Urinary bladder (tissue), 4 donors: ENCODE measurements around the gene FAN1. TPM values are rescaled to one million over a fixed set of nuclear protein-coding genes. Genes with fewer than 3 reads are reported as not detected.
A peak's percentile ranks its signal among the peaks of the same experiment; 100 is the strongest.
"Not testable (repeated sequence)": the region's sequence is repeated elsewhere in the genome, so short reads cannot be mapped to it uniquely, and the experiment has no call there.

Experiments used
- DNase-seq: peaks from one replicate; pipeline ENCODE4 v3.0.0-alpha.2; 2015; ENCODE audit errors: extremely low spot score
- H3K27ac ChIP-seq: one replicate; pipeline ENCODE4 v1.5.1; 2013; ENCODE audit warnings: low read depth, mild to moderate bottlenecking, moderate library complexity
- H3K36me3 ChIP-seq: one replicate; pipeline ENCODE4 v1.6.1; 2013; ENCODE audit warnings: mild to moderate bottlenecking, moderate library complexity; ENCODE audit not compliant: insufficient read depth
- H3K4me1 ChIP-seq: one replicate; pipeline ENCODE4 v1.6.1; 2013; ENCODE audit warnings: mild to moderate bottlenecking, moderate library complexity; ENCODE audit not compliant: insufficient read depth
- H3K4me3 ChIP-seq: one replicate; pipeline ENCODE4 v1.5.1; 2013; ENCODE audit warnings: low read depth, low read length
- WGBS: extraction: QIAGEN DNeasy Blood & Tissue Kit; methylation state at CpG from one replicate; pipeline ENCODE4 v1.1.7; 2013; 5-methylcytosine and 5-hydroxymethylcytosine counted together
- polyA plus RNA-seq: library from polyadenylated mRNA; stranded (reverse); fragments of 200-250 nt; gene quantifications from one replicate; pipeline ENCODE4 v1.2.3, GENCODE V29; 2013
- total RNA-seq: library from RNA; depleted of rRNA; stranded (reverse); fragments of >200 nt; gene quantifications from one replicate; pipeline ENCODE4 v1.2.3, GENCODE V29; 2014
- donor health status: healthy with polysubstance abuse.
- donor health status: healthy.

Gene FAN1
- total RNA-seq (34.3 TPM), polyA plus RNA-seq (14.9 TPM)

DNA sequence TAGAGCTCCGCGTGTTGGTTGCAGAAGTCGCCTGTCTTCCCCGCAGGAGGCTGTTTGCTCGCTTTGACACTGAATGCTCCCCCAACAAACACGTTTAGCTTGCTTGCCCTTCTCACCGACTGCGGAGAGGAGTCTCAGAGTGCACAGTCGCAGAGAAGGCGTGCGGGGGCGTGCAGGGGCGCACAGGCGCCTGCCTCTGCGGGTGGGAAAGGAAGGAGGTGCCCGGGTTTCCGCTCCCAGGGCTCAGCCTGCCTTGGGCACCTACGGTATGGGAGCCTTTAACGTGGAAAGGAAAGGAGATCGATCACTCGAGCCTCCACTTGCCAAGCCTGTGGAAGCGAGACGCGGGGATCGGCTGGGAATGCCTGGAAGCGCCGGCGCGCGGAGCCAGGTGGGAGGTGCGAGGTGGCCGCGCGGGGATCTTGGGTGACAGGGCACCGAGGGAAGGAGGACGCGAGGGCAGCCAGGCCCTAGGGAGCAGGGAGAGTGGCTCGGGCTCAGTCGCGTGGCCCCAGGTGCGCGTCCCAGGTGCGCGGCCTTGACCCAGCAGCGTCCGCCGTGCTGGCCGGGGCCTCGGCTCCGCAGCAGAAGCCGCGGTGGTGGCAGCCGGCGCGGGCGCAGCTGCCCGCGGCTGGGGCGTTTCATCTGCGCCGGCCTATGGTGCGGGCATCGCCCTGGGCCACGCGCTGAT lies at the start of gene FAN1:
Gene FAN1 (plus strand): TSS at position 419 of the 691 bp plus-strand sequence. CDS start 749 bp downstream, outside the sequence.
- H3K36me3 ChIP-seq: no peaks in the 10 kb centered on the region
- under 1% methylated on average over 65 of the region's 65 CpGs for WGBS
- peak within 1 kb of the TSS; percentile 33 for H3K27ac ChIP-seq
- peak; percentile 77 for DNase-seq
- H3K4me1 ChIP-seq: no peaks in the 10 kb centered on the region
- H3K4me3 ChIP-seq: peak within 1 kb of the TSS; percentile 79

GRCh38 chr15:30859091-30859874 lies 44.4 kb upstream of the FAN1 start:
- Histone ChIP-seq H3K27ac (no peak overlapping the region), H3K36me3 (no peaks in the 10 kb centered on the region), H3K4me3 (no peak overlapping the region), H3K4me1 (no peaks in the 10 kb centered on the region)
- DNase-seq: no peak
- WGBS: 8% methylated on average over 7 of the region's 7 CpGs

DNA sequence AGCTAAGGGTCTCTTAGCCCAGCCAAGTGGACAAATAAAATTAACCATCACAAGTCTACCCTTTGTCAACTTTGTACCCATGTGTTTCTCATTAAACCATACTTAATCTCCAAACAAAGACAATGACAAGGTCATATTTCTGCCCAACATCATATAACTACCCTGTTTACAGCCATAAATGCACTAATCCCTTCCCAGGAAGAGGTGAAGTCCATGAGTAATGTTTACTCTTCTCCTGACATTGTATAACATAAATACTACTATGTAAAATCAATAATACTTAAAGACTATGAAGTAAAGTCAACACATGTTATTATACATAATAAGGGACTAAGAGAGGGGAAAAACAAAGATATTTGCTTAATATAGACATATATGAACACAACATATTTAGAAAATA lies 38.5 kb upstream of the FAN1 start:
- H3K4me1 ChIP-seq: no peaks in the 10 kb centered on the region
- DNase-seq: no peak
- no peaks in the 10 kb centered on the region for H3K36me3 ChIP-seq
- H3K27ac ChIP-seq: no peak overlapping the region
- H3K4me3 ChIP-seq: no peak overlapping the region

DNA sequence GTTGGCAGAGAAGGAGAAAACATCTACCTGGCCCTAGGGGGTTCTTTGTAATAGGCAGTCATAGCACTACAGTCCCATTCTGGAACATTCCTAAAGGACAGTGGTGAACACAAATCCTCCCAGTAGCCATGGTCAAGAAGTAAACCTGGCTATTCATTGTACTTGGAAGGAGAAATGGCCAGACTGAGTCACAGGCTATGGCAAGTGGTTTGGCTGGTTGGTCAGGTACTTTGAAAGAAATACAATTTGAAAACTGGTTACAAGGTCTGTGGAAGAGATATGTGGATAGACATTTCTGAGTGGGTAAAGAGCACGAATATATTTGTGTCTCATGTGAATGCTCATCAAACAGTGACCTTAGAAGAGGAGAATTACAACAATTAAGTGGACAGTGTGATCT lies 33.0 kb upstream of the FAN1 start:
- H3K4me1 ChIP-seq: no peaks in the 10 kb centered on the region
- no peak overlapping the region for H3K27ac ChIP-seq
- no peak for DNase-seq
- H3K36me3 ChIP-seq: no peaks in the 10 kb centered on the region
- WGBS: 62% methylated on average over 1 of the region's 1 CpG
- no peak overlapping the region for H3K4me3 ChIP-seq

- Histone ChIP-seq H3K36me3 (no peaks in the 10 kb centered on the region), H3K27ac (no peak overlapping the region), H3K4me1 (no peaks in the 10 kb centered on the region), H3K4me3 (no peak overlapping the region)
- 57% methylated on average over 1 of the region's 1 CpG for WGBS
- no peak for DNase-seq
These were observed 31.4 kb upstream of the FAN1 start for GRCh38 chr15:30872341-30872748.

GRCh38 chr15:30877070-30877469 lies 26.6 kb upstream of the FAN1 start:
- Histone ChIP-seq H3K36me3 (no peaks in the 10 kb centered on the region), H3K4me3 (no peak overlapping the region), H3K4me1 (no peaks in the 10 kb centered on the region), H3K27ac (no peak overlapping the region)
- no peak for DNase-seq

DNA sequence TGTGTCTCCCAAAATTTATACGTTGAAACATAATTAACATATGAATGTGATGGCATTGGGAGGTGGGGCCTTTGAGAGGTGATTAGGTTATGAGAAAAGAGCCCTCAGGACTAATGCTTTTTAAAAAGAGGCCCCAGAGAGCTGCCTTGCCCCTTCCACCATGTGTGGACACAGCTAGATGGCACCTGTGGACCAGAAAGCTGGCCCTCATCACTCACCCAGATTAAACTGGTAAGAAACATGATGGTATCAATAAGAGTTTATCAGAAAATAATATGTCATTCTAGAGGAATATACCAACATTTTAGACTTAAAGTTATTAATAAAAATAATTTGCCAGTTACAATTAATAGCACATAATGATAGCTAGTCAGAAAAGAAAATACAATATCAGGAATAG lies 25.2 kb upstream of the FAN1 start:
- DNase-seq: no peak
- H3K36me3 ChIP-seq: no peaks in the 10 kb centered on the region
- WGBS: 49% methylated on average over 1 of the region's 1 CpG

DNA sequence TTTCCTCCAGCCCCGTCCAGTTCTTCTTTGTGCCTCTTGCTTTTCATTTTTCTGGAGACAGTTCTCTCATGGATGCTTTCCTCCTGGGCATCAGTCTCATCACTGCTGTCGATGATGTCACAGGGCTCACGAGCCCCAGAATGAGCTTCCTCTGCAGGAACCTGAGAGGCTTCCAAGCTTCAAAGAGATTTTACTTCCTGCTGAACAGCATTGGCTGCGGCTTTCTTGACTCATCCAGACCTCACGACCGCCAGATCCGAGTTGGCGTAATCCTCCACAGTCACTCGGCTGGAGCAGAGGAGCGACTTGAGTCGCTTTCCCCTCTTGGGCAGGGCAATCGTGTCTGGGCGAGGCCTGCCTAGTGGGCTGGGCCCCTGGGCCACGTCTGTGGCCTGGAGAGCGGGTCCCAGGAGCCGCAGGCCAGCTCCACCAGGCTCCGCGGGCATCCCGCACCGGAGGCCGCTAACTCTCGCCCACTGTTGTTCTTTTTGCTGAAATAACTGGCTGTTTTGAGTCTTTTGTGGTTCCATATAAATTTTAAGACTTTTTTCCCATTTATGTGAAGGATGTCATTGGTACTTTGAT lies 20.8 kb upstream of the FAN1 start:
- no peak for DNase-seq
- WGBS: 85% methylated on average over 22 of the region's 22 CpGs
- Histone ChIP-seq H3K4me3 (no peak overlapping the region), H3K27ac (no peak overlapping the region), H3K4me1 (no peaks in the 10 kb centered on the region), H3K36me3 (no peaks in the 10 kb centered on the region)

More for the DNA sequence above, 25.2 kb upstream of the FAN1 start:
- Histone ChIP-seq H3K4me3 (no peak overlapping the region), H3K4me1 (no peaks in the 10 kb centered on the region), H3K27ac (no peak overlapping the region)

- WGBS: 92% methylated on average over 17 of the region's 17 CpGs
- H3K4me3 ChIP-seq, DNase-seq, H3K4me1 ChIP-seq, H3K27ac ChIP-seq, H3K36me3 ChIP-seq: not testable (repeated sequence)
These were observed 20.0 kb upstream of the FAN1 start for GRCh38 chr15:30883666-30884065.

GRCh38 chr15:30885814-30886213 lies 17.9 kb upstream of the FAN1 start:
- Histone ChIP-seq H3K4me3 (no peak overlapping the region), H3K36me3 (no peaks in the 10 kb centered on the region), H3K27ac (no peak overlapping the region), H3K4me1 (no peaks in the 10 kb centered on the region)
- 84% methylated on average over 1 of the region's 1 CpG for WGBS
- no peak for DNase-seq

GRCh38 chr15:30889196-30889595 lies 14.5 kb upstream of the FAN1 start:
- Histone ChIP-seq H3K4me1 (no peaks in the 10 kb centered on the region), H3K36me3 (no peaks in the 10 kb centered on the region), H3K4me3 (no peak overlapping the region), H3K27ac (no peak overlapping the region)
- whole genome bisulfite sequencing: 70% methylated on average over 4 of the region's 4 CpGs
- DNase-seq: no peak

DNA sequence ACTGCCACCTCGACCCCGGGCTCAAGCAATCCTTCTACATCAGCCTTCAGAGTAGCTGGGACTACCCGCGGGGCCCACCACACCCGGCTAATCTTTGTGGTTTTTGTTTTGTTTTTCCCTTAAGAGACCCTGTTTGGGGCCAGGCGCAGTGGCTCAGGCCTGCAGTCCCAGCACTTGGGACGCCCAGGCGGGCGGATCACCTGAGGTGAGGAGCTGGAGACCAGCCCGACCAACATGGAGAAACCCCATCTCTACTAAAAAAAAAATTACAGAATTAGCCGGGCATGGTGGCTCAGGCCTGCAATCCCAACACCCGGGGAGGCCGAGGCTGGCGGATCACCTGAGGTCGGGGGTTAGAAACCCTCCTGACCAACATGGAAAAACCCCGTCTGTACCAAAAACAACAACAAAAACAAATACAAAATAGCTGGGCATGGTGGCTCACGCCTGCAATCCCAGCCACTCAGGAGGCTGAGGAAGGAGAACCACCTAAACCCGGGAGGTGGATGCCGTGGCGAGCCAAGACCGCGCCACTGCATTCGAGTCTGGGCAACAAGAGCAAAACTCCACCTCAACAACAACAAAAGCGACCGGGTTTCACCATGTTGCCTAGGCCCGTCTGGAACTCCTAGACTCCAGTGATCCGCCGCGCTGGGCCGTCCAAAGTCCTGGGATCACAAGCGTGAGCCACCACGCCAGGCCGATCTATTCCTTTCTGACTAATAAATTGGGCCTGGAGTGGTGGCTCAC lies 8.1 kb upstream of the FAN1 start:
- DNase-seq: no peak
- Histone ChIP-seq H3K27ac (no peak overlapping the region), H3K4me1 (no peaks in the 10 kb centered on the region), H3K4me3 (no peak overlapping the region), H3K36me3 (no peaks in the 10 kb centered on the region)
- WGBS: 92% methylated on average over 33 of the region's 33 CpGs

DNA sequence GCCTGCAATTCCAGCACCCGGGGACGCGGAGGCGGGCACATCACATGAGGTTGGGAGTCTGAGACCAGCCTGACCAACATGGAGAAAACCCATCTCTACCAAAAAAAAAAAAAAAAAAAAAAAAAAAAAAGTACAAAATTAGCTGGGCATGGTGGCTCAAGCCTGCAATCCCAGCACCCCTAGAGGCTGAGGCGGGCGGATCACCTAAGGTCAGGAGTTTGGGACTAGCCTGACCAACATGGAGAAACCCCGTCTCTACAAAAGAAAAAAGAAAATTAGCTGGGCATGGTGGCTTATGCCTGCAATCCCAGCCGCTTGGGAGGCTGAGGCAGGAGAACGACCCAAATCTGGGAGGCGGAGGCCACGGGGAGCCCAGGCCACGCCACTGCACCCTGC lies 7.5 kb upstream of the FAN1 start:
- 87% methylated on average over 12 of the region's 12 CpGs for WGBS
- DNase-seq: no peak
- H3K4me3 ChIP-seq: no peak overlapping the region
- no peaks in the 10 kb centered on the region for H3K4me1 ChIP-seq
- H3K36me3 ChIP-seq: no peaks in the 10 kb centered on the region
- no peak overlapping the region for H3K27ac ChIP-seq
